ENCODE results near the gene APOL1. TPM values are rescaled to one million over a fixed set of nuclear protein-coding genes. Genes with fewer than 3 reads are reported as not detected.

Gene APOL1
- total RNA-seq, 1 experiment from 2014 or later, result 0.30 TPM

DNA sequence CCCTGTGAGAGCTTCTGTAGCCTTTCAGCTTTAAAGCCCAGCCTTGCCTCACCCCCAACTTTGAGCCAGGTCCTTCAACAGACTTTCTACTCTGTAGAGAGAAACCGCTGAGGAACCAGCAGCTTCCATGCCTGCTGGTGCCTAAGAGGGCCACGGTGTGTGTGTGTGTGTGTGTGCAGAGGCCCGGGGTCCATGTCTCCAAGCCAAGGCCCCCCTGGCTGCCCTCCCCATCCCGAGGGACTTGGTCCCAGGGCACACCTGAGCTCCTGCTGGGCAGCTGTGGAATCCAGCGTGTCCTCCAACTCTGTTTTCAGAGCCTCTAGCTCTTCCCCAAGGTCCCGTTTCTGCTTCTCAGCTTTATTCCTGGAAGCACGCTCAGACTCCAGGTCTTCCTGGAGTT is 42.3 kb downstream of the APOL1 start:
- H3K27ac ChIP-seq (ENCODE audit: low read depth, low read length), result no peak overlapping the region
- ChIA-PET CTCF (interaction anchor here (1.3 kb wide), 1 partner anchor 17 kb away, joined by 4 read pairs; no protein-coding TSS in a partner anchor), POLR2A (no interaction called here), RAD21 (ENCODE audit: low non-redundant PET in 1 of 2, low total read pairs in 2 of 2, uncharacterized antibody in 2 of 2, unreplicated experiment in 2 of 2) (no interaction called here)
- no peaks in the 10 kb centered on the region for H4K20me1 ChIP-seq (ENCODE audit: insufficient read depth)
- H3K9me2 ChIP-seq (ENCODE audit: insufficient read depth), result no peaks in the 10 kb centered on the region
- H3K79me2 ChIP-seq (ENCODE audit: insufficient read depth, low read length), result peaks cover 10% of the 10 kb centered on the region; the same call in 1 of the 2 replicates
- no peak for TF ChIP-seq CEBPB (IDR thresholded peaks at IDR 0.05; ENCODE audit: low read depth)
- TF ChIP-seq EZH2 (IDR thresholded peaks at IDR 0.05), result no peak
- TF ChIP-seq ATF3 (IDR thresholded peaks at IDR 0.05), result no peak
- no peak for TF ChIP-seq SRF (IDR thresholded peaks at IDR 0.05; ENCODE audit: low read depth)
- no peak for TF ChIP-seq MAX (IDR thresholded peaks at IDR 0.05)
- no peak for TF ChIP-seq ZFX (IDR thresholded peaks at IDR 0.05)
- H3K27me3 ChIP-seq (ENCODE audit: insufficient read depth, low read length), result no peaks in the 10 kb centered on the region
- no peak overlapping the region for H3K4me2 ChIP-seq (ENCODE audit: low read length)
- H3K4me3 ChIP-seq (replicated peaks in 1 of 2; ENCODE audit: low read depth in 1 of 2, low read length in 2 of 2), result no peak overlapping the region
- no peaks in the 10 kb centered on the region for H3K9me3 ChIP-seq (ENCODE audit: control insufficient read depth in 1 of 2, insufficient read depth in 1 of 2, low read depth in 1 of 2, low read length in 2 of 2)
- H3K9ac ChIP-seq (ENCODE audit: low read length), result no peak overlapping the region
- no peak for DNase-seq (ENCODE audit: low read depth, low spot score)
- peaks cover 65 to 79% of the 10 kb centered on the region in 2 experiments for H3K36me3 ChIP-seq (ENCODE audit: control insufficient read depth in 1 of 2, insufficient read depth in 2 of 2, low read length in 2 of 2)
- no TSS peak for BruUV-seq (replicated peaks)
- H3K4me1 ChIP-seq (ENCODE audit: control insufficient read depth in 1 of 2, insufficient read depth in 2 of 2, low read length in 2 of 2), result no peaks in the 10 kb centered on the region
- intact Hi-C loops (cut with micrococcal nuclease), result no loop called here
- no peak overlapping the region for H2AFZ ChIP-seq (ENCODE audit: low read depth, low read length, poor library complexity, severe bottlenecking)
- no peak for ATAC-seq

GRCh38 chr22:36296690-36297089 is 43.8 kb downstream of the APOL1 start:
- ATAC-seq (no peak), DNase-seq (ENCODE audit: low read depth, low spot score) (no peak)
- no peak overlapping the region for H3K4me2 ChIP-seq (ENCODE audit: low read length)
- no peaks in the 10 kb centered on the region for H3K9me2 ChIP-seq (ENCODE audit: insufficient read depth)
- no peaks in the 10 kb centered on the region for H3K9me3 ChIP-seq (ENCODE audit: control insufficient read depth in 1 of 2, insufficient read depth in 1 of 2, low read depth in 1 of 2, low read length in 2 of 2)
- H2AFZ ChIP-seq (ENCODE audit: low read depth, low read length, poor library complexity, severe bottlenecking), result no peak overlapping the region
- no peaks in the 10 kb centered on the region for H3K4me1 ChIP-seq (ENCODE audit: control insufficient read depth in 1 of 2, insufficient read depth in 2 of 2, low read length in 2 of 2)
- peaks cover 10% of the 10 kb centered on the region; the same call in 1 of the 2 replicates for H3K79me2 ChIP-seq (ENCODE audit: insufficient read depth, low read length)
- peaks cover 63 to 88% of the 10 kb centered on the region in 2 experiments for H3K36me3 ChIP-seq (ENCODE audit: control insufficient read depth in 1 of 2, insufficient read depth in 2 of 2, low read length in 2 of 2)
- intact Hi-C loops (cut with micrococcal nuclease), result no loop called here
- no peak overlapping the region for H3K9ac ChIP-seq (ENCODE audit: low read length)
- H3K4me3 ChIP-seq (replicated peaks in 1 of 2; ENCODE audit: low read depth in 1 of 2, low read length in 2 of 2), result no peak overlapping the region
- RAD21 ChIA-PET (ENCODE audit: low non-redundant PET in 1 of 2, low total read pairs in 2 of 2, uncharacterized antibody in 2 of 2, unreplicated experiment in 2 of 2), result no interaction called here
- H3K27ac ChIP-seq (ENCODE audit: low read depth, low read length), result no peak overlapping the region
- BruUV-seq (replicated peaks), result no TSS peak
- CTCF ChIA-PET, result no interaction called here
- no peaks in the 10 kb centered on the region; the same call in 1 of the 2 replicates for H4K20me1 ChIP-seq (ENCODE audit: insufficient read depth)
- H3K27me3 ChIP-seq (ENCODE audit: insufficient read depth, low read length), result no peaks in the 10 kb centered on the region
- POLR2A ChIA-PET, result no interaction called here
- TF ChIP-seq EGR1 (IDR thresholded peaks at IDR 0.05; ENCODE audit: low read depth) (no peak), CEBPB (IDR thresholded peaks at IDR 0.05; ENCODE audit: low read depth) (no peak), CBX3 (IDR thresholded peaks at IDR 0.05; ENCODE audit: low read depth) (no peak), ZFX (IDR thresholded peaks at IDR 0.05) (no peak), ATF3 (IDR thresholded peaks at IDR 0.05) (no peak), SP1 (IDR thresholded peaks at IDR 0.05; ENCODE audit: low read depth) (no peak), TCF7L2 (IDR thresholded peaks at IDR 0.05; ENCODE audit: borderline replicate concordance, extremely low read depth, insufficient read depth, insufficient read length) (no peak), EZH2phosphoT487 (IDR thresholded peaks at IDR 0.05; ENCODE audit: borderline replicate concordance) (no peak), FOSL1 (IDR thresholded peaks at IDR 0.05; ENCODE audit: low read depth) (no peak), ZNF274 (IDR thresholded peaks at IDR 0.05; ENCODE audit: low read depth, low read length) (no peak), REST (IDR thresholded peaks at IDR 0.05; ENCODE audit: low read depth) (no peak), POLR2AphosphoS5 (IDR thresholded peaks at IDR 0.05; ENCODE audit: low read depth, low read length) (no peak), ELF1 (IDR thresholded peaks at IDR 0.05; ENCODE audit: borderline replicate concordance, low read depth) (no peak), JUND (IDR thresholded peaks at IDR 0.05) (no peak), RAD21 (IDR thresholded peaks at IDR 0.05; ENCODE audit: low read depth) (no peak), SIN3A (IDR thresholded peaks at IDR 0.05; ENCODE audit: low read depth) (no peak)

All from HCT116 (cell line).